Measurements from ENCODE around the gene ZNF326. TPM values are rescaled to one million over a fixed set of nuclear protein-coding genes. Genes with fewer than 3 reads are reported as not detected.

Gene ZNF326
- total and polyA plus RNA-seq, 4 experiments from 2014 or later, result 2.1 to 20.6 (median 10.8) TPM

DNA sequence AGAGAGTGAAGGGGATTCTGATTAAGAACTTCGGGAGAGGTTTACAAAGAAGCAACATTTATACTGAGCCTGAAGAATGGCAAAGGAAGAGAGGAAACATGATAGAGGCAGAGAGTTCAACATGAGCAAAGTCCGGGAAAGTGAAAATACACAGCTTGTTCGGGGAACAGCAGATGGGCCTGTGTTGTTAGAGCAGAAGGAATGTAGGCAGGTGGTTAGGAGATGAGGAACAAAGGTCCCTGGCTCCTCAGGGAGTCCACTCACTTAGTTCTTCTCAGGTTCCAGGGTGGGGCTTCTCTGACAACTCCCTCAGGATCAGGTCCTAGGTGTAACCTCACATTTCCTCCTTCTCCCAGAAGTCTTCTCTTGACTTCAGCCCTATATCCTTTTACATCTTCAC, 5.1 kb upstream of the ZNF326 start:
- Mint-ChIP-seq H3K27me3 (no peaks in the 10 kb centered on the region), H3K36me3 (peaks cover 0 to 3% of the 10 kb centered on the region in 2 donors), H3K4me3 (no peak overlapping the region), H3K4me1 (peaks cover 0 to 3% (median 0%) of the 10 kb centered on the region in 4 donors), H3K9me3 (no peaks in the 10 kb centered on the region), H3K27ac (no peak overlapping the region)
- no peaks in the 10 kb centered on the region for H3K9me3 ChIP-seq (ENCODE audit: control insufficient read depth in 1 of 2, low read length in 2 of 2)
- no peaks in the 10 kb centered on the region for H3K4me1 ChIP-seq (ENCODE audit: insufficient read depth, low read length)
- H3K4me3 ChIP-seq (ENCODE audit: low read length in 2 of 2), result no peak overlapping the region
- H3K36me3 ChIP-seq (ENCODE audit: insufficient read depth, low read length), result no peaks in the 10 kb centered on the region
- POLR2A ChIA-PET (ENCODE audit: partially characterized antibody), result no interaction called here
- DNase-seq, result no peak
- CTCF ChIA-PET (ENCODE audit: partially characterized antibody), result interaction anchor here (0.9 to 7.2 kb wide), 10 partner anchors 10 to 473 kb away, joined by 3 to 38 read pairs (median 4); no protein-coding TSS in a partner anchor
- H3K27ac ChIP-seq (ENCODE audit: low read depth, low read length), result no peak overlapping the region
- H3K27me3 ChIP-seq (ENCODE audit: insufficient read depth, low read length), result no peaks in the 10 kb centered on the region
- intact Hi-C loops (cut with micrococcal nuclease), result loop anchor here (5.0 to 10.0 kb wide), 2 partner anchors 357 to 385 kb away; partner anchors contain the start of gene LRRC8C

DNA sequence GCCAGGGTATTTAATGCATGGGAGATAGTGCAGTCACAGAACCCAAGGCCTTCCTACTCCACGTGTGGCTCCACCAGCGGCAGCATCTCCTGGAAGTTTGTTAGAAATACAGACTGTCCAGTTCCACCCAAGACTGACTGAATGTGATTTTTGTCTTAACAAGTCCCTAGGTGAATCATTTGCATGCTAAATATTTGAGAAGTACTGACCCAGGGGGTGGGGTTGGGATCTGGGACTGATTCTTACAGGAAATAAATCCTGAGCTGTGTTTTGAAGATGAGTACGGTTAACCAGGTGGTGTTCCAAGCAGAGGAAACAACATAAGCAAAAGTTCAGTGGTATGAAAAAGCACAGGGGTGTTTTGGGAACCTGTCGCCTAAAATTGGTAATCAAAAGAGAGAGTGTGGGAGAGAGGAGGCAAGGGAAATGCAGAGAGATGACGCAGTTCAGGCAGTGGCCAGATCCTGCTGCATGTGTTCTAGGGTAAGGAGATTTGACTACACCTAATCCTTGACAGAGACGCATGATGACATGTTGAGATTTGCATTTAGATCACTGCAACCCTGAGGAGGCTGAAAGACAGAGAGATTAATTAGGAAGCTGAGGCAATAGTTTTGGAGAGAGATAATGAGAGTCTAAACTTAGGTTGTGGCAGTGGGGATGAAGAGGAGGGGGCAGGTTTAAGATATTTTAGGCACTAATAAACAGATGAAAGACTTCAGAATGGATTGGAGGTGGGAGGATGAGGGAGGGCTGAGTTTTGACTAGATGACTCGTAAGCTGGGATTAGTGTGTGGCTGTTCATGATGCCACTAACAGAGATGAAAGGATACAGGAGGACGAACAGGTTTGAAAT, 3.7 kb upstream of the ZNF326 start:
- H3K27ac Mint-ChIP-seq, result no peak overlapping the region
- H3K36me3 Mint-ChIP-seq, result peaks cover 0 to 7% of the 10 kb centered on the region in 2 donors
- H3K4me3 ChIP-seq (ENCODE audit: low read length in 2 of 2), result no peak overlapping the region
- H3K9me3 ChIP-seq (ENCODE audit: control insufficient read depth in 1 of 2, low read length in 2 of 2), result no peaks in the 10 kb centered on the region
- no peak for DNase-seq
- H3K27me3 Mint-ChIP-seq, result no peaks in the 10 kb centered on the region
- peaks cover 6% of the 10 kb centered on the region for H3K4me1 ChIP-seq (ENCODE audit: insufficient read depth, low read length)
- H3K27me3 ChIP-seq (ENCODE audit: insufficient read depth, low read length), result no peaks in the 10 kb centered on the region
- peak overlapping the region in 1 of 8 donors; percentile 69 for H3K4me3 Mint-ChIP-seq
- no peaks in the 10 kb centered on the region for H3K9me3 Mint-ChIP-seq
- H3K36me3 ChIP-seq (ENCODE audit: insufficient read depth, low read length), result no peaks in the 10 kb centered on the region
- no peak overlapping the region for H3K27ac ChIP-seq (ENCODE audit: low read depth, low read length)
- intact Hi-C loops (cut with micrococcal nuclease), result loop anchor here (10.0 kb wide), 1 partner anchor 386 kb away; no protein-coding TSS in a partner anchor
- H3K4me1 Mint-ChIP-seq, result peaks cover 3 to 13% (median 6%) of the 10 kb centered on the region in 4 donors
- CTCF ChIA-PET (ENCODE audit: partially characterized antibody), result interaction anchor here (0.8 to 7.2 kb wide), 5 partner anchors 149 to 230 kb away, joined by 3 to 38 read pairs (median 4); no protein-coding TSS in a partner anchor
- POLR2A ChIA-PET (ENCODE audit: partially characterized antibody), result no interaction called here

DNA sequence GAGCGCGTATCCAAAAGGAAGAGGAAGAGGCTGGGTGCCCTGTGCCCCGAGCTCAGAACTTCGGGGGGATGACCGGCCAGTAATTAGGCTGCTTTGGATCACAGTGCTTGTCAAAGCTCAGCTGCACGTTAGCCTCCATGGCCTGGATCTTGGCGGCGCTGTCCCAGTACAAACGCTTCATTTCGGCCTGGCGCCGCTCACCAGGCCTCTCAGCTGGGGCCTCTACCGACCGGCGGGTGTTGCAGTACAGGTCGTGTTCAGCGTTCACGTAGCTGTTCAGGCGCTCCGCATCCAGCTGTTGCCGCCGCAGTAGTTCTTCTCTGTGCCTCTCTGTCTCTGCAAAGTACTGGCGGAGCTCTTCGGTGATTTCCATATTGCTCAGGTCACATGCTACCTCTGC, 1.4 kb upstream of the ZNF326 start:
- DNase-seq, result no peak
- H3K27ac ChIP-seq (ENCODE audit: low read depth, low read length), result no peak overlapping the region
- intact Hi-C loops (cut with micrococcal nuclease), result loop anchor here (10.0 kb wide), 1 partner anchor 389 kb away; no protein-coding TSS in a partner anchor
- Mint-ChIP-seq H3K4me3 (peak overlapping the region in 6 of 8 donors; percentile 5 to 75 (median 60)), H3K9me3 (no peaks in the 10 kb centered on the region), H3K27ac (peak overlapping the region in 2 of 7 donors; percentile 73 to 87), H3K36me3 (peaks cover 4 to 13% of the 10 kb centered on the region in 2 donors), H3K4me1 (peaks cover 16 to 36% (median 26%) of the 10 kb centered on the region in 4 donors), H3K27me3 (no peaks in the 10 kb centered on the region)
- H3K27me3 ChIP-seq (ENCODE audit: insufficient read depth, low read length), result no peaks in the 10 kb centered on the region
- H3K9me3 ChIP-seq (ENCODE audit: control insufficient read depth in 1 of 2, low read length in 2 of 2), result no peaks in the 10 kb centered on the region
- ChIA-PET POLR2A (ENCODE audit: partially characterized antibody) (interaction anchor here (1.1 to 1.2 kb wide), 2 partner anchors 150 to 1103 kb away, joined by 3 read pairs; partner anchors contain the start of gene GTF2B), CTCF (ENCODE audit: partially characterized antibody) (no interaction called here)
- H3K4me1 ChIP-seq (ENCODE audit: insufficient read depth, low read length), result peaks cover 29% of the 10 kb centered on the region
- no peak overlapping the region for H3K4me3 ChIP-seq (ENCODE audit: low read length in 2 of 2)
- peaks cover 3% of the 10 kb centered on the region for H3K36me3 ChIP-seq (ENCODE audit: insufficient read depth, low read length)

DNA sequence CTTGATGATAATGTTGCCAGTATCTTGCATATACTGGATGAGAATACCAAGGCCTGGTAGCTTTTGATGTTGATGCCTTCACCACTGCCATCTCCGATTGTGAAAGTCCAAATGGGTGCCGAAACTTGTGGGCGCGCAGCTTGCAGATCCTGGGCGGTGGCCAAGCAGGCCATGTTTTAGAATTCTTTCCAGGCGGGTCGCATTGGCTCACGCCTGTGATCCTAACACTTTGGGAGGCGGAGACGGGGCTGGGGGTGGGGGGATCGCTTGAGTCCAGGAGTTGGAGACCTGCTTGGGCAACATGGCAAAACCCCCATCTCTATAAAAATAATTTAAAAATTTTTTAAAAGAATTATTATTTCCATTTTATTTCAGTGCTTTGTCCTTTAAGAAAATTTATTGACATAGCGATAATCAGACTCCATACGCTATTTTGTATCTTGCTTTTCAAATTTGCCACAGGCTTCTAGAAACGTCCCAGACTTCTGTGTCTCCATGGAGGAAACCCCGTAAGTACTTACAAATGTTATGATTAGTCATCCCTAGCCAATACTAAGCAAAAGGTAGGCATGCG, 592 bp upstream of the ZNF326 start:
- peaks cover 3% of the 10 kb centered on the region for H3K36me3 ChIP-seq (ENCODE audit: insufficient read depth, low read length)
- ChIA-PET CTCF (ENCODE audit: partially characterized antibody) (interaction anchor here (1.3 kb wide), 1 partner anchor 8 kb away, joined by 4 read pairs; no protein-coding TSS in a partner anchor), POLR2A (ENCODE audit: partially characterized antibody) (interaction anchor here (0.6 to 1.3 kb wide), 6 partner anchors 151 to 1103 kb away, joined by 3 to 6 read pairs (median 3); partner anchors contain the start of gene GTF2B)

DNA sequence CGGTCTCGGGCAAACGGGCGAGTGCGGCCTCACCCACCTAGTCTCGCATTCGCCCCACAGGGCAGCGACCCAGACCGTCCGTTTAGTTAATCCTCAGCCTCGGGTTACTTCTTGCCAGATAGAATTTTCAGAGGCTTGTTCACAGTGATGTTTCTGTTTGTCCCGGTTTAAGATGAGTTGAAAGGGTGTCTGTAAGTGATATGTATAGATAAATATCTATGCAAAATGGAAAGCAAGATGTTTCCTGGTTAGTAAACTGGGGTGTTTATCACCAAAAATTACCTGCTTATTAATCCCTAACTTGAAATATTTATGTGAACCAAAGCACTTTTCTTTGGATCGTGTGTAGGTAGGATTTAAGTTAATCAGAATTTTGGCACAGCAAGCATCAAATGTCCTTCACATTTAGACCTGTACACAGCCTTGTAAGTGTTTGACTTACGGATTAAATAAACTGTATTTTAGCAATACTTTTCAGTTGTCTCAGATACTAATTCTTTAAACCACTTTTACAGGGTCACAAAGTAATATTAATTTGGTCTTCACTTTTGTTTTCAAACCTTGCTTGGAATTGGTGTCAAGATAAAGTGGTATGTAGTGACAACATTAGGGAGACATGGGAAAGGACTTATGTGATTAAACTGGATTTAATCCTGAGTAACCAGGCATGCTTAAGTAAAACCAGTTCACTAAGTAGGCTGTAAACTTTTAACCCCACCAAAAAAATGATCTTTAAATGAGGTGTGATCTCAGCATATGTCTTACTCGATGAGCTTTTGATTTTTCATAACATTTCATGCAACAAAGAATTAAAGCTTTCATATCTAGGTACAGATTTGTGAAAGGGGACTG, 914 bp downstream of the ZNF326 start:
- H3K27me3 Mint-ChIP-seq, result no peaks in the 10 kb centered on the region

More for the DNA sequence above, 592 bp upstream of the ZNF326 start:
- peak overlapping the region; percentile 91 to 99 (median 93) for H3K4me3 Mint-ChIP-seq
- H3K9me3 ChIP-seq (ENCODE audit: control insufficient read depth in 1 of 2, low read length in 2 of 2), result no peaks in the 10 kb centered on the region
- H3K27ac ChIP-seq (ENCODE audit: low read depth, low read length), result peak overlapping the region; percentile 83
- H3K27me3 Mint-ChIP-seq, result no peaks in the 10 kb centered on the region
- H3K4me3 ChIP-seq (ENCODE audit: low read length in 2 of 2), result peak overlapping the region; percentile 45 to 95
- no peaks in the 10 kb centered on the region for H3K9me3 Mint-ChIP-seq
- H3K27me3 ChIP-seq (ENCODE audit: insufficient read depth, low read length), result no peaks in the 10 kb centered on the region
- H3K4me1 ChIP-seq (ENCODE audit: insufficient read depth, low read length), result peaks cover 29% of the 10 kb centered on the region
- intact Hi-C loops (cut with micrococcal nuclease), result loop anchor here (2.0 to 10.0 kb wide), 3 partner anchors 152 to 390 kb away; partner anchors contain the start of gene LRRC8D
- DNase-seq, result peak in 1 of 5 donors; percentile 37
- H3K27ac Mint-ChIP-seq, result peak overlapping the region; percentile 82 to 94 (median 87)
- H3K36me3 Mint-ChIP-seq, result peaks cover 4 to 14% of the 10 kb centered on the region in 2 donors
- peaks cover 19 to 40% (median 29%) of the 10 kb centered on the region in 4 donors for H3K4me1 Mint-ChIP-seq

DNA sequence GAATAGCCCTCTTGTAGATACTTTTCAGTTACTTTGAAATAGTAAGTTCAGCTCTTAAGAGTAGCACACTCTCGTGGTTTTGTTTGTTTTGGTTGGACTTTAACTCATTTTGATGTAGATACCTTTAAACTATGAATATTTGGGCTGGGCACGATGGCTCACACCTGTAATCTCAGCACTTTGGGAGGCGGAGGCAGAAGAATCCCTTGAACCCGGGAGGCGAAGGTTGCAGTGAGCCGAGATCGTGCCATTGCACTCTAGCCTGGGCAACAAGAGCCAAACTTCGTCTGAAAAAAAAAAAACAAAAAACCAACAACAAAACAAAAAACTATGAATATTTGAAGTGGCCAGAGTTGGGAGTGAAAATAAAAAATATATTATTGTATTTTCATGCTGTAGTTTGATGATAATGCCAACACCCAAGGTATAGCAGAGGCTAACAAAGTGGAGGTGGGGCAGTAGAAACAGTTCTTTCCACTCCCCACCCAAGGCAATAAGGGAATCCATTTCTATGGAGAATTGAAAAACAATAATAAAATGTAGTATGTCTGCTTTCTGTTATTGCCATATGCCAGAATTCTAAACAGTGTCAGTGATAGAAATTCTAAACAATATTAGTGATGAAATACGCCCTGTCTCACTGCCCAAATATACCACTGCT, 1.7 kb downstream of the ZNF326 start:
- intact Hi-C loops (cut with micrococcal nuclease), result loop anchor here (5.0 to 10.0 kb wide), 3 partner anchors 392 to 1314 kb away; partner anchors contain the start of genes GTF2B and PKN2
- no peak overlapping the region for H3K4me3 ChIP-seq (ENCODE audit: low read length in 2 of 2)
- H3K36me3 ChIP-seq (ENCODE audit: insufficient read depth, low read length), result peaks cover 3% of the 10 kb centered on the region
- POLR2A ChIA-PET (ENCODE audit: partially characterized antibody), result no interaction called here
- no peaks in the 10 kb centered on the region for H3K9me3 Mint-ChIP-seq
- no peak for DNase-seq
- CTCF ChIA-PET (ENCODE audit: partially characterized antibody), result no interaction called here
- H3K4me1 Mint-ChIP-seq, result peaks cover 30 to 52% (median 41%) of the 10 kb centered on the region in 4 donors
- no peak overlapping the region for H3K27ac ChIP-seq (ENCODE audit: low read depth, low read length)
- peak overlapping the region; percentile 92 to 100 (median 98) for H3K4me3 Mint-ChIP-seq
- peak overlapping the region; percentile 6 to 99 (median 67) for H3K27ac Mint-ChIP-seq
- no peaks in the 10 kb centered on the region for H3K27me3 ChIP-seq (ENCODE audit: insufficient read depth, low read length)
- H3K27me3 Mint-ChIP-seq, result no peaks in the 10 kb centered on the region
- H3K36me3 Mint-ChIP-seq, result peaks cover 17 to 21% of the 10 kb centered on the region in 2 donors
- peaks cover 50% of the 10 kb centered on the region for H3K4me1 ChIP-seq (ENCODE audit: insufficient read depth, low read length)
- no peaks in the 10 kb centered on the region for H3K9me3 ChIP-seq (ENCODE audit: control insufficient read depth in 1 of 2, low read length in 2 of 2)

More for the DNA sequence above, 914 bp downstream of the ZNF326 start:
- Histone ChIP-seq H3K4me1 (ENCODE audit: insufficient read depth, low read length) (peaks cover 44% of the 10 kb centered on the region), H3K9me3 (ENCODE audit: control insufficient read depth in 1 of 2, low read length in 2 of 2) (no peaks in the 10 kb centered on the region), H3K4me3 (ENCODE audit: low read length in 2 of 2) (peak overlapping the region; percentile 77 to 95), H3K27ac (ENCODE audit: low read depth, low read length) (peak overlapping the region; percentile 83), H3K27me3 (ENCODE audit: insufficient read depth, low read length) (no peaks in the 10 kb centered on the region), H3K36me3 (ENCODE audit: insufficient read depth, low read length) (peaks cover 3% of the 10 kb centered on the region)
- H3K4me1 Mint-ChIP-seq, result peaks cover 25 to 47% (median 36%) of the 10 kb centered on the region in 4 donors
- POLR2A ChIA-PET (ENCODE audit: partially characterized antibody), result interaction anchor here (0.9 to 1.2 kb wide), 3 partner anchors 152 to 1104 kb away, joined by 3 to 6 read pairs (median 3); partner anchors contain the start of gene GTF2B
- no peaks in the 10 kb centered on the region for H3K9me3 Mint-ChIP-seq
- peaks cover 13 to 17% of the 10 kb centered on the region in 2 donors for H3K36me3 Mint-ChIP-seq
- peak overlapping the region; percentile 92 to 100 (median 98) for H3K4me3 Mint-ChIP-seq
- intact Hi-C loops (cut with micrococcal nuclease), result loop anchor here (1.0 to 10.0 kb wide), 6 partner anchors 153 to 1314 kb away; partner anchors contain the start of genes GTF2B, LRRC8B, LRRC8D and PKN2
- no peak for DNase-seq
- CTCF ChIA-PET (ENCODE audit: partially characterized antibody), result no interaction called here
- peak overlapping the region; percentile 87 to 99 (median 95) for H3K27ac Mint-ChIP-seq

All from CD4-positive, alpha-beta memory T cell (primary cell).